Measurements from ENCODE around the gene TPM1. TPM values are rescaled to one million over a fixed set of nuclear protein-coding genes. Genes with fewer than 3 reads are reported as not detected.

The TPM1 gene
- total RNA-seq, 1 experiment from 2014 or later = 174 TPM

- DNase-seq = no peak
- no peaks in the 10 kb centered on the region for H3K79me2 ChIP-seq (ENCODE audit: low read depth)
- intact Hi-C loops (cut with micrococcal nuclease; ENCODE audit: unreplicated experiment) = no loop called here
- H3K36me3 ChIP-seq (ENCODE audit: low read depth) = no peaks in the 10 kb centered on the region
- H3K27ac ChIP-seq = no peak overlapping the region
- H3K4me1 ChIP-seq (replicated peaks; ENCODE audit: insufficient read depth) = peaks cover 26% of the 10 kb centered on the region
- H2AFZ ChIP-seq = no peak overlapping the region
- no peaks in the 10 kb centered on the region for H3F3A ChIP-seq (ENCODE audit: insufficient read depth, low read depth)
- no peak overlapping the region for H3K4me3 ChIP-seq
- H3K9me3 ChIP-seq (ENCODE audit: insufficient read depth, low read depth) = 0 out of 2 replicates have a peak, but pooled peaks cover 3% of the 10 kb centered on the region
- TF ChIP-seq EZH2 (IDR thresholded peaks at IDR 0.05; ENCODE audit: low read depth) = no peak
- TF ChIP-seq, protein P1, sequence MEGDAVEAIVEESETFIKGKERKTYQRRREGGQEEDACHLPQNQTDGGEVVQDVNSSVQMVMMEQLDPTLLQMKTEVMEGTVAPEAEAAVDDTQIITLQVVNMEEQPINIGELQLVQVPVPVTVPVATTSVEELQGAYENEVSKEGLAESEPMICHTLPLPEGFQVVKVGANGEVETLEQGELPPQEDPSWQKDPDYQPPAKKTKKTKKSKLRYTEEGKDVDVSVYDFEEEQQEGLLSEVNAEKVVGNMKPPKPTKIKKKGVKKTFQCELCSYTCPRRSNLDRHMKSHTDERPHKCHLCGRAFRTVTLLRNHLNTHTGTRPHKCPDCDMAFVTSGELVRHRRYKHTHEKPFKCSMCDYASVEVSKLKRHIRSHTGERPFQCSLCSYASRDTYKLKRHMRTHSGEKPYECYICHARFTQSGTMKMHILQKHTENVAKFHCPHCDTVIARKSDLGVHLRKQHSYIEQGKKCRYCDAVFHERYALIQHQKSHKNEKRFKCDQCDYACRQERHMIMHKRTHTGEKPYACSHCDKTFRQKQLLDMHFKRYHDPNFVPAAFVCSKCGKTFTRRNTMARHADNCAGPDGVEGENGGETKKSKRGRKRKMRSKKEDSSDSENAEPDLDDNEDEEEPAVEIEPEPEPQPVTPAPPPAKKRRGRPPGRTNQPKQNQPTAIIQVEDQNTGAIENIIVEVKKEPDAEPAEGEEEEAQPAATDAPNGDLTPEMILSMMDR (conservative IDR thresholded peaks at IDR 0.05) = no peak
- H3K9me2 ChIP-seq (ENCODE audit: insufficient read depth) = no peaks in the 10 kb centered on the region
- BruUV-seq (replicated peaks) = no TSS peak
- CTCF ChIA-PET = interaction anchor here (0.5 kb wide), 1 partner anchor 270 kb away, joined by 5 read pairs; no protein-coding TSS in a partner anchor
- POLR2A ChIA-PET (ENCODE audit: unreplicated experiment) = no interaction called here
- no peak overlapping the region for H3K4me2 ChIP-seq
- H4K20me1 ChIP-seq (ENCODE audit: insufficient read depth) = no peaks in the 10 kb centered on the region
- no peaks in the 10 kb centered on the region for H3K27me3 ChIP-seq (ENCODE audit: insufficient read depth, low read depth)
Measured at GRCh38 chr15:63012444-63012843, 30.1 kb upstream of the TPM1 start.

DNA sequence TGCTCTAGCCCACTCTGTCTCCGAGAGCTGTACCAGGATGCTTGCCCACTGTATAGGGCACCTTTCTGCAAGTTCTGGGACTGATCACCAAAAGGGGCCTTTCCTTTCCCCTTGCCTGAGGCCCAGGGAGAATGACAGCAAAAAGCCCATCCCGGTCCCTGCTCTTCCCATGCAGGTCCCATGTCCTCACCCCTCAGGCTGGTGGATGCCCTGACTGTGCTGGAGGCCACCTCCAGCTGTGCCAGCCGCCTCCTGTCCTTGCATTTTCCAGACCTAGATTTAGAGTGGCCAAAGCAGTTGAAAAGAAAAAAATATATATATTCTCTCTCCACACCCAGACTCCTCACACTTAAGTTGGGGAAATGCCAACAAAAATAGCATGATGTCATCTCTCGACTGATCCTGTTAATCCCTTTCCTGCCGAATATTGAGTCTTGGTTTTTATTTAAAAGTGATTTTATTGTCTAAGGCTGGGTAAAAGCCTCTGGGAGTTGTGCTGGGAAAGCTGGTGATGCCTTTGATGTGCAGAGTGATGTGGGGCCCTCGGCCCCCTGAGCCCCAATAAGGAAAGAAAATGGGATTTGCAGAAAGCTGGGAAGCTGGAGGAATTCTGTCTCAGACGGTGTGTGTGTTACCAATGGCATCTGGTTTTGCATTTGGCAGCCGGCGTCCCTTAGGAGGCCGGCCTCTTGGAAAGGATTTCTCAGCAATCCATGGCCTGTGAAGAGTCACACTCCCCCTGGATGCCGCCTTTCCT, 29.3 kb upstream of the TPM1 start:
- H3K9me2 ChIP-seq (ENCODE audit: insufficient read depth) = no peaks in the 10 kb centered on the region
- no peaks in the 10 kb centered on the region for H3K27me3 ChIP-seq (ENCODE audit: insufficient read depth, low read depth)
- no peaks in the 10 kb centered on the region for H3K36me3 ChIP-seq (ENCODE audit: low read depth)
- ChIA-PET POLR2A (ENCODE audit: unreplicated experiment) (interaction anchor here (0.6 kb wide), 1 partner anchor 222 kb away, joined by 9 read pairs; no protein-coding TSS in a partner anchor), CTCF (interaction anchor here (0.5 kb wide), 1 partner anchor 271 kb away, joined by 5 read pairs; no protein-coding TSS in a partner anchor)
- H3K4me2 ChIP-seq = peak overlapping the region; percentile 16; the same call in 1 of the 2 replicates
- no peaks in the 10 kb centered on the region for H4K20me1 ChIP-seq (ENCODE audit: insufficient read depth)
- H3K4me1 ChIP-seq (replicated peaks; ENCODE audit: insufficient read depth) = peaks cover 27% of the 10 kb centered on the region
- H3K27ac ChIP-seq = no peak overlapping the region
- no peaks in the 10 kb centered on the region for H3F3A ChIP-seq (ENCODE audit: insufficient read depth, low read depth)
- intact Hi-C loops (cut with micrococcal nuclease; ENCODE audit: unreplicated experiment) = no loop called here
- no peak for TF ChIP-seq EZH2 (IDR thresholded peaks at IDR 0.05; ENCODE audit: low read depth)
- TF ChIP-seq, protein P1 (conservative IDR thresholded peaks at IDR 0.05) = no peak
- no peak for DNase-seq
- 0 out of 2 replicates have a peak, but pooled peaks cover 3% of the 10 kb centered on the region for H3K9me3 ChIP-seq (ENCODE audit: insufficient read depth, low read depth)
- H3K4me3 ChIP-seq = no peak overlapping the region
- no peak overlapping the region for H2AFZ ChIP-seq
- no peaks in the 10 kb centered on the region for H3K79me2 ChIP-seq (ENCODE audit: low read depth)
- no TSS peak for BruUV-seq (replicated peaks)

DNA sequence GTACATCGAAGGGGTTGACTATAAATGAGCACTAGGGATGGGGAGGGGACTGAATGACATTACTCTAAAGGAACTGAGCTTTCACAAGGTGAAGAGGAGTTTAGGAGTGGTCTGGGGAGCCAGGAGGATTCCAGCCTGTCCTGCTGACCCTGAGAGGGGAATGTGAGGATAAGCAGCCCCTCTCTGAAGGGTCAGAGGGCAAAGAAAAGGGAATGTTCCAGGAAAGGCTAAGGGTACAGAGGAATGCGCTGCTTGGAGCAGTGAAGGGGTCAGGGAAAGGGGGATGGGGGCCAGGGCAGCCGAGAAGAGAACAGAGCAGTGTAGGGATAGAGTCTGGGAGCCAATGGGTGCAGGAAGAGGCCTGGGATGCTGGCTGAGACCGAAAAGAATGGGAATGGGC, 28.0 kb upstream of the TPM1 start:
- intact Hi-C loops (cut with micrococcal nuclease; ENCODE audit: unreplicated experiment) = no loop called here
- BruUV-seq (replicated peaks) = no TSS peak
- H3K4me3 ChIP-seq = no peak overlapping the region
- no peaks in the 10 kb centered on the region for H3K79me2 ChIP-seq (ENCODE audit: low read depth)
- H3K4me1 ChIP-seq (replicated peaks; ENCODE audit: insufficient read depth) = peaks cover 40% of the 10 kb centered on the region
- POLR2A ChIA-PET (ENCODE audit: unreplicated experiment) = no interaction called here
- no peaks in the 10 kb centered on the region for H3K9me2 ChIP-seq (ENCODE audit: insufficient read depth)
- no peaks in the 10 kb centered on the region for H4K20me1 ChIP-seq (ENCODE audit: insufficient read depth)
- H2AFZ ChIP-seq = no peak overlapping the region
- peaks cover 8% of the 10 kb centered on the region; the same call in 1 of the 2 replicates for H3F3A ChIP-seq (ENCODE audit: insufficient read depth, low read depth)
- H3K36me3 ChIP-seq (ENCODE audit: low read depth) = no peaks in the 10 kb centered on the region
- H3K27ac ChIP-seq = no peak overlapping the region
- CTCF ChIA-PET = no interaction called here
- H3K9me3 ChIP-seq (ENCODE audit: insufficient read depth, low read depth) = 0 out of 2 replicates have a peak, but pooled peaks cover 3% of the 10 kb centered on the region
- H3K4me2 ChIP-seq = no peak overlapping the region
- DNase-seq = no peak
- H3K27me3 ChIP-seq (ENCODE audit: insufficient read depth, low read depth) = no peaks in the 10 kb centered on the region
- TF ChIP-seq, protein P1 (conservative IDR thresholded peaks at IDR 0.05) = no peak
- no peak for TF ChIP-seq EZH2 (IDR thresholded peaks at IDR 0.05; ENCODE audit: low read depth)

Data from PC-9 (cell line).